LoVo (cell line): ENCODE data around the gene GALNT17.

ENCODE experiments used
- DNase-seq: peaks from one replicate; pipeline ENCODE4 v3.0.0-alpha.2; 2016; ENCODE audit warnings: low spot score

Gene GALNT17

GRCh38 chr7:71342202-71342601, 210.3 kb downstream of the GALNT17 start:
- DNase-seq, result no peak

DNA sequence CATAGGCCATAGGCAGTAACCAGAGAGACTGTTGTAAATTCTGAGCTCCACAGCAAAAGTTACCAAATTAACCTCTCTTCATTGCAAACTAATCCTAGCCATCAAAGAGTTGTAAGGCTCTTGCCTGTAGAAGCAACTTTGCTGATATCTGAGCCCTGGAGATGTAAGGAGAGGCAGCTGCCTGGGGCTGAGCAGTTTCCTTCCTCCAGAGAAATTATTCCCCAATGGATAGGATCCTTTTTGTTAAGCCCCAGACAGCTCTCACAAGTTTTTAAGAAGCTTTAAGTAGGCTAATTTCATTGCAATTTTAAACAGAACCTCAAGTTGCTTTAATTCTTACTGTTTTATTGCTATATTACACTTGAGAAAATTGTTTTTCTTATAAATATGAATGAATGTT, 211.1 kb downstream of the GALNT17 start:
- no peak for DNase-seq

- DNase-seq, result no peak
Observed at GRCh38 chr7:71343892-71344291, 211.9 kb downstream of the GALNT17 start.

DNA sequence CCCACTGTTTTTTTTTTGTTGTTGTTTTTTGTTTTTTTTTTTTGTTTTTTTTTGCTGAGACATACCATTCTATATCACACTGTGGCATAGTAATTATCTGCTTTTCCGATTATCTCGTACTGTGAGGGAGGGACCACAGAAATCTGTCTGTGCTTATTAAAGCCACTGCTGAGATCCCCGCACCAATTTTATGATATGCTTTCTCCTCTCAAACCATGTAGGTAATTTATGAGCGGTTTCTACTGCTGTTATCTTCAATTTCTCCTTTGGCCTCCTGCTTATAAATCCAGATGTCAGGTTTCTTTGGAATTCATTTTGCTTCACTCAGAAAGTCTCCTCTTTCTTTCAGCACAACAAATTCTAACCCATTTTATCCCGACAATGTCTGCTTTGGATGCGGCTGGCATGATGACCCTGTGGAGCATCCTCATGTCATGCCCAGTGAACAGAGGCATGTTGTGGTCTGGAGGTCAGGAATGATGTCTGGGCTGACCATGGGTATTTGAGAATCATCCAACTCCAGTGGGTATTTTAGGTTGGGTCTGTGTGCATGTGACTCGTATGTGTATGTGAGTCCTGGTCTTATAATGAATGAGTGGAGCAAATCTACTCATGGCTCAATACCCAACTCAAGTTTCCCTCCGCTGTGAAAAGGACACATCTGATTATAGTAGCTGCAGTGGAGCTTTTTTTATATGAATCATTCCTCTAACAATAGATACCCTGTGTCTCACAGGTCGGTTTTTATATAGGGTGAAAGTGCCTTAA, 213.4 kb downstream of the GALNT17 start:
- no peak for DNase-seq

GRCh38 chr7:71348821-71349681, 217.1 kb downstream of the GALNT17 start:
- peak; percentile 7 for DNase-seq

- no peak for DNase-seq
Observed at GRCh38 chr7:71349682-71350481, 217.9 kb downstream of the GALNT17 start.

GRCh38 chr7:71350680-71351079, 218.7 kb downstream of the GALNT17 start:
- DNase-seq, result no peak

DNA sequence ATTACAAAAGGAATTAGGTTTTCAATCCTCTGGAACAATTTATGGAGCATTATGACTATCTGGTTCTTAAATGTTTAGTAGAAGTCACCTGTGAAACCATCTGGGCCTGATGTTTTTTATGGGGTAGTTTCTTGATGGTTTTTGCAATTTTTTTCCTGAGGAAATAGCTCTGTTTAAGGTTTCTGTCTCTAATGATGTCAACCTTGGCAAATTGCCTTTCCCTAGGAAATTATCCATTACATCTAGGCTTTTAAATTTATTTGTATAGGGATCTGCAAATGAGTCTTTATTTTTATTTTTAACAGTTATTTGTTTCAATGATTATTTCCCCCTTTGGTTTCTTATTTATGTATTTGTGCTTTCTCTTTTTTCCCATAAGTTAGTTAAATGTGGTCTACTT, 222.8 kb downstream of the GALNT17 start:
- no peak for DNase-seq

DNA sequence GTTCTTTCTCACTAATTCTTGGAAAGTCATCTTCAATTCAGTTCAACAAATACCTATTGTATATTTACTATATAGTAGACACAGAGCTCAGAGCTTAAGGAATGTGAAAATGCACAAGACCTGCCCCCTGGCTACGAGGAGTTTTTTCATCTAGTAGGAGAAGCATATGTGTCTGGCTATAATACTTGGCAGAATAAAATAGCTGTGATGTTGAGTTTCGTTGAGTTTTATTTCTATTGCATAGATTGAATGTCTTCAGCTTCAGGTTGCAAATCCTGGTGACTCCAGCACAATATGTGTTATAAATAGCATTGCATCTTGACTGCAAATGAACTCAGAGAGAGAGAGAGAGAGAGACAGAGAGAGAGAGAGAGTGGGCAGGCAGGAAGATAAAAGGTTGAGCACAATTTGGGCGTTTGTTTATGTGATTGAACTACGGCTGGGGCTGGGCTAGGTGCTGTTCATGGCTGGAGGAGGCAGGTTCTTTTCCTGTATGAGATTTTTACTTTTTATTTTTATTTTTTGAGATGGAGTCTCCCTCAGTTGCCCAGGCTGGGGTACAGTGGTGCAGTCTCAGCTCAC, 229.6 kb downstream of the GALNT17 start:
- DNase-seq, result no peak

DNA sequence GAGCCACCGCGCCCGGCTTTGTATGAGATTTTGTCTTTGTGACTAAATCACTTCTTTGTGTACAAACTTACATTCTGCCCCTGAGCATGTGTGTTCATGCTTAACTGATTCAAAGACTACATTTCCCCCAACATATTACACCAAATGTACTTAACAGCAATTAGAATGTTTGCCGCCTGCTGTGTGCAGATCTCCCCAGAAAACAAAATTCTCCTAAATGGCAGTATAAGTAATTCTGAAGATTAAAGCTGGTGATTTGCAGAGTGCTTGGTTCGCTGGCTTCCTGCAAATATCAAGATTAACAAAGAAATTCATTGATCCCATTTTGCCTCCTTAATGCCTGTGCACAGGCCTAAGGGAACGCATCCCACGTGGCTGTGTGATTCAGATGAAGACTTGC, 230.3 kb downstream of the GALNT17 start:
- DNase-seq, result no peak

- DNase-seq, result no peak
Observed at GRCh38 chr7:71363223-71363622, 231.3 kb downstream of the GALNT17 start.

DNA sequence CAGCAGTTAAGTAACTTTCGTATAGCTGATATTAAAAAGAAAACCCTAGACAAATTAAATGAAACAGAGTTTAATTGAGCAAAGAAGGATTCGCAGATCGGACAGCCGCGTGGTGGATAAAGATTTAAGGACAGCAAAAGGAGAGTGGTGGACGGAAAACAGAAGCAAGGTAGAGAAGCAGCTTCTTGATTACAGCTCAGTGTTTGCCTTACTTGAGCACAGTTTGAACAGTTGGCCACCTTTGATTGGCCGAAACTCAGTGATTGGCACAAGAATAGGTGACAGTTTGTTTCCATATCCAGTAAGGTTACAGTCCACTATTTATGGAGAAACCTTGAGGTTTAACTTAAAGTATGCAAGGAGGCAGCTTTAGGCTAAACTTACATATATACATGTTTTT, 231.7 kb downstream of the GALNT17 start:
- no peak for DNase-seq

DNA sequence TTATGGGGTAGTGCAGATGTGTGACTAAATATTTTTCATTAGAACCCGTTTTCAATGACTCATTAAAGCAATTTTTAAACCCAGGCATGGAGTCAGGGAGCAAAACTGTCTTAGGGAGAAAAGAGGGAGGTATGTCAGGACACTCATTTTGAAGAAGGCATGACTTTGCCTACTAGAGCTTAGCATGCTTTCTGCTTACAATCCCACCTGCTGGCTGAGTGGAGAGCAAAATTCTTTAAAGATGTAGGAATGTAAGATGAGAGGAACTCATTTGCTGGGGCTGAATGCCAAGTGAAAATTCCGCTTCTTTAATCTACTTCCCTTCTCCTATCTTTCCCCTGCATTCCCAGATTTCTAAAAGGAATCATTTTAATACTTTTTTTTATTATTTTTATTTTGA, 232.6 kb downstream of the GALNT17 start:
- no peak for DNase-seq

DNA sequence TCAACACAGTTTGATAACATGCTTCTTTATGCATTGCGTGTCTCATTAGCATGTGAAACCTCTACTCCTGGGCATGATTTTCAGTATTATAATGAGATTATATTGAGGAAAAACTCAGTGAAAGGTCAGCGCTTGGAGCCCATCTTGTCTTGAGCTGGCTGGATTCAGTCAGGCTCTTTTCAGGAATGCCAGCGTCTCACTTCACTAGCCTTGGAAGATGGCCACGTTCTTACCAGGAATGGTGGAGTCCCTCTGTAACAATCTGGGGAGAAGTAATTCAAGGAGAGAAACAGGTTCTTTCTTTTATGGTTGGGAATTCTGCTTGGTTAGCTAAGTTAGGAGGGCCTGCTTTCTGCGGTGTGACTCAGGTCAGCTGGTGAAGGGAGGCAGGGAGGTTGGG, 241.0 kb downstream of the GALNT17 start:
- DNase-seq, result no peak

GRCh38 chr7:71377062-71377461, 245.1 kb downstream of the GALNT17 start:
- DNase-seq, result no peak

DNA sequence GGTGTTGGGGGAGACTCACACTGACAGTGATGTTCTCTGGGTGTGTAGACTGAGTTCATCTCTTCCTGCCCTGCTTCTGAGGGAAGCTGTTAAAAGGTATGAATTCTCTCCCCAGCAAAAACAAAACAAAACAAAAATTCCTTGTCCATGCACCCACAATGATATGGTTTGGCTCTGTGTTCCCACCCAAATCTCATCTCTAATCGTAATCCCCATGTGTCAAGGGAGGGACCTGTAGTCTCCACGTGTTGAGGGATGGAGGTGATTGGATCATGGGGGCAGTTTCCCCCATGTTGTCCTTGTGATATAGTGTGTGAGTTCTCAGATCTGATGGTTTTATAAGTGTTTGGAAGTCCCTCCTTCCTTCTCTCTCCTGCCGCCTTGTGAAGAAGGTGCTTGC, 245.5 kb downstream of the GALNT17 start:
- DNase-seq, result no peak

GRCh38 chr7:71384094-71384493, 252.2 kb downstream of the GALNT17 start:
- no peak for DNase-seq

DNA sequence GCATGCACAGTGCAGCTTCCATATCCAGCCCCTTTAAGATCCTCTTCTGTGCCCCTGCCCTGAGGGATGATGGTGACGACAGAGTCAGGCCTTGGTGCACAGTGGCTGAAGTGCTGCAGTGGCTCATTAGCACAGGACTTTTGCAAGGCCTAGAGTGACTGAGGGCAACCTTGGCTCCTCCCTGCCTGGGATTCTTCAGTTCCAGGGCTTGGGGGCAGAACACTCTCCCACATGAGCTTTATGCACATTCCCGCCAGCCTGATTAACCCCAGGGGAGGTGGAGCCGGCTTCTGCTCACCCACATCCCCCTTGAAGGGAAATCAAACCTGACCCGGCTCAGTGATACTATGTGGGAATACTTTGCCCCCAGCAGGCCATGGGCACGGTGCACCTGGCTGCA, 253.4 kb downstream of the GALNT17 start:
- DNase-seq, result no peak

- DNase-seq, result no peak
Observed at GRCh38 chr7:71386152-71386785, 254.3 kb downstream of the GALNT17 start.

DNA sequence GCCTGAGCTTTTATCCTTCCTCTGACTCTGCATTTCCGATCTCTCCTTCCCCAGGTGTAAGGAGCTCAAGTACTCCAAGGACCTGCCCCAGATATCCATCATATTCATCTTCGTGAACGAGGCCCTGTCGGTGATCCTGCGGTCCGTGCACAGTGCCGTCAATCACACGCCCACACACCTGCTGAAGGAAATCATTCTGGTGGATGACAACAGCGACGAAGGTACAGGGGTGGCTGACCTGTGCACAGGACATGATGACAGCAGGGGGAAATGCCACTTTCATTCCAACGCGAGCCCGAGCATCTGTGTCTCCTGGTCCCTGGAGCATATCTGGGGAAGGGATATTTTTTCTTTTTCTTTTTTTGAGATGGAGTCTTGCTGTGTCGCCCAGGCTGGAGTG, 256.2 kb downstream of the GALNT17 start:
- no peak for DNase-seq

- no peak for DNase-seq
Observed at GRCh38 chr7:71389976-71390375, 258.0 kb downstream of the GALNT17 start.

- DNase-seq, result no peak
Observed at GRCh38 chr7:71393661-71394060, 261.7 kb downstream of the GALNT17 start.
